Measurements from ENCODE around the gene CEACAM18.

The CEACAM18 gene

GRCh38 chr19:51479531-51480331, 1.4 kb downstream of the CEACAM18 start:
- H3K4me3 ChIP-seq (ENCODE audit: low read length): no peak overlapping the region
- TF ChIP-seq CTCF (conservative IDR thresholded peaks at IDR 0.05; ENCODE audit: low read depth, low read length): no peak
- no peak for DNase-seq (ENCODE audit: low read depth)

GRCh38 chr19:51480590-51480989, 2.3 kb downstream of the CEACAM18 start:
- TF ChIP-seq CTCF (conservative IDR thresholded peaks at IDR 0.05; ENCODE audit: low read depth, low read length): no peak
- no peak overlapping the region for H3K4me3 ChIP-seq (ENCODE audit: low read length)
- no peak for DNase-seq (ENCODE audit: low read depth)

- DNase-seq (ENCODE audit: low read depth): no peak
- no peak overlapping the region for H3K4me3 ChIP-seq (ENCODE audit: low read length)
- TF ChIP-seq CTCF (conservative IDR thresholded peaks at IDR 0.05; ENCODE audit: low read depth, low read length): no peak
Measured at GRCh38 chr19:51485960-51486660, 7.8 kb downstream of the CEACAM18 start.

- no peak for DNase-seq (ENCODE audit: low read depth)
- no peak overlapping the region for H3K4me3 ChIP-seq (ENCODE audit: low read length)
- no peak for TF ChIP-seq CTCF (conservative IDR thresholded peaks at IDR 0.05; ENCODE audit: low read depth, low read length)
Measured at GRCh38 chr19:51488491-51488890, 10.2 kb downstream of the CEACAM18 start.

GRCh38 chr19:51489113-51489512, 10.8 kb downstream of the CEACAM18 start:
- no peak for TF ChIP-seq CTCF (conservative IDR thresholded peaks at IDR 0.05; ENCODE audit: low read depth, low read length)
- no peak for DNase-seq (ENCODE audit: low read depth)
- no peak overlapping the region for H3K4me3 ChIP-seq (ENCODE audit: low read length)

- H3K4me3 ChIP-seq (ENCODE audit: low read length): no peak overlapping the region
- no peak for TF ChIP-seq CTCF (conservative IDR thresholded peaks at IDR 0.05; ENCODE audit: low read depth, low read length)
- no peak for DNase-seq (ENCODE audit: low read depth)
Measured at GRCh38 chr19:51490676-51491075, 12.3 kb downstream of the CEACAM18 start.

GRCh38 chr19:51491586-51491985, 13.2 kb downstream of the CEACAM18 start:
- DNase-seq (ENCODE audit: low read depth): no peak
- TF ChIP-seq CTCF (conservative IDR thresholded peaks at IDR 0.05; ENCODE audit: low read depth, low read length): no peak

More at GRCh38 chr19:51491586-51491985, 13.2 kb downstream of the CEACAM18 start:
- H3K4me3 ChIP-seq (ENCODE audit: low read length): no peak overlapping the region
